CD4-positive, alpha-beta T cell (primary cell): ENCODE measurements around the gene ERBIN. TPM values are rescaled to one million over a fixed set of nuclear protein-coding genes. Genes with fewer than 3 reads are reported as not detected.
A peak's percentile ranks its signal among the peaks of the same experiment; 100 is the strongest.

Experiments
- ATAC-seq: fragments of 200-7000 bp; cut with Tn5 transposase; one replicate; pipeline ENCODE4 v1.10.0; 2022; ENCODE audit warnings: mild to moderate bottlenecking; ENCODE audit not compliant: poor library complexity
- CTCF ChIA-PET: fragments of 350-600 bp; sonication (Branson Sonifier 250); formaldehyde crosslinking; loops from one replicate; lab custom pipeline; 2021; ENCODE audit warnings: antibody characterized with exemption, inconsistent platforms; lab: Charles Lee
- POLR2A ChIA-PET: fragments of 350-600 bp; sonication (Branson Sonifier 250); formaldehyde crosslinking; loops from one replicate; lab custom pipeline; 2021; ENCODE audit warnings: antibody characterized with exemption, inconsistent platforms; lab: Charles Lee
- DNase-seq, 14 experiments: peaks; one replicate each; pipeline ENCODE4 v3.0.0-alpha.2; 2013 to 2020; ENCODE audit warnings: mixed read lengths in 2 of 14
- H3K27ac ChIP-seq, 2 donors: one replicate each; pipeline versions ENCODE4 v1.5.1 to v1.7.0; 2013; ENCODE audit warnings: low read length in 2 of 2, low read depth in 1 of 2, mild to moderate bottlenecking in 1 of 2
- H3K27me3 ChIP-seq, 2 experiments: 1 replicate in 1 of 2; 2 replicates in 1 of 2; pipeline versions ENCODE4 v1.6.1 to v1.7.0; 2013; ENCODE audit warnings: low read length in 2 of 2, control low read depth in 1 of 2, mild to moderate bottlenecking in 1 of 2, moderate library complexity in 1 of 2; ENCODE audit not compliant: insufficient read depth in 2 of 2, control insufficient read depth in 1 of 2
- H3K36me3 ChIP-seq: one replicate; pipeline ENCODE4 v1.6.1; 2013; ENCODE audit warnings: low read length, control low read depth; ENCODE audit not compliant: insufficient read depth
- H3K4me1 ChIP-seq: one replicate; pipeline ENCODE4 v1.6.1; 2013; ENCODE audit warnings: low read length, control low read depth; ENCODE audit not compliant: insufficient read depth
- H3K4me3 ChIP-seq: one replicate; pipeline ENCODE4 v1.5.1; 2013; ENCODE audit warnings: mild to moderate bottlenecking, low read length, moderate library complexity
- H3K9me3 ChIP-seq, 2 experiments: 1 replicate in 1 of 2; 2 replicates in 1 of 2; pipeline versions ENCODE4 v1.6.1 to v1.7.0; 2013; ENCODE audit warnings: low read length in 2 of 2, mild to moderate bottlenecking in 2 of 2, control low read depth in 1 of 2, moderate library complexity in 1 of 2; ENCODE audit not compliant: control insufficient read depth in 1 of 2, insufficient read depth in 1 of 2
- H3K27ac Mint-ChIP-seq: one replicate; pipeline ENCODE4 v1.8.0; 2020; ENCODE audit warnings: mixed read lengths
- H3K27me3 Mint-ChIP-seq: one replicate; pipeline ENCODE4 v1.8.0; 2021; ENCODE audit warnings: mixed read lengths
- H3K36me3 Mint-ChIP-seq: one replicate; pipeline ENCODE4 v1.8.0; 2021; ENCODE audit warnings: low read depth, mixed read lengths
- H3K4me1 Mint-ChIP-seq: one replicate; pipeline ENCODE4 v1.8.0; 2021; ENCODE audit warnings: low read depth, mixed read lengths
- H3K4me3 Mint-ChIP-seq: one replicate; pipeline ENCODE4 v1.8.0; 2020; ENCODE audit warnings: mild to moderate bottlenecking, mixed read lengths
- H3K9me3 Mint-ChIP-seq: one replicate; pipeline ENCODE4 v1.8.0; 2020; ENCODE audit warnings: mixed read lengths
- intact Hi-C, 2 experiments: fragments of 100-400 bp; cut with DNase I in 1 of 2; cut with micrococcal nuclease in 1 of 2; formaldehyde crosslinking; loops; one replicate each; pipeline versions ENCODE4 v1.15.1 to v1.9.0; 2023 to 2025; cut with DNase I, micrococcal nuclease
- total RNA-seq, 174 experiments: library from RNA in 2 of 174; stranded (reverse) in 2 of 174; gene quantifications; one replicate each; pipeline ENCODE4 v1.2.3 and lab custom pipeline; 2021 to 2026
- TF ChIP-seq, protein P1 (sequence below): fragments of 200-600 bp; IDR thresholded peaks from one replicate; pipeline ENCODE4 v1.8.0; 2022; ENCODE audit warnings: antibody characterized with exemption, mild to moderate bottlenecking

Gene ERBIN
- total RNA-seq, 2 experiments from 2014 or later = 94.7 to 96.9 TPM

DNA sequence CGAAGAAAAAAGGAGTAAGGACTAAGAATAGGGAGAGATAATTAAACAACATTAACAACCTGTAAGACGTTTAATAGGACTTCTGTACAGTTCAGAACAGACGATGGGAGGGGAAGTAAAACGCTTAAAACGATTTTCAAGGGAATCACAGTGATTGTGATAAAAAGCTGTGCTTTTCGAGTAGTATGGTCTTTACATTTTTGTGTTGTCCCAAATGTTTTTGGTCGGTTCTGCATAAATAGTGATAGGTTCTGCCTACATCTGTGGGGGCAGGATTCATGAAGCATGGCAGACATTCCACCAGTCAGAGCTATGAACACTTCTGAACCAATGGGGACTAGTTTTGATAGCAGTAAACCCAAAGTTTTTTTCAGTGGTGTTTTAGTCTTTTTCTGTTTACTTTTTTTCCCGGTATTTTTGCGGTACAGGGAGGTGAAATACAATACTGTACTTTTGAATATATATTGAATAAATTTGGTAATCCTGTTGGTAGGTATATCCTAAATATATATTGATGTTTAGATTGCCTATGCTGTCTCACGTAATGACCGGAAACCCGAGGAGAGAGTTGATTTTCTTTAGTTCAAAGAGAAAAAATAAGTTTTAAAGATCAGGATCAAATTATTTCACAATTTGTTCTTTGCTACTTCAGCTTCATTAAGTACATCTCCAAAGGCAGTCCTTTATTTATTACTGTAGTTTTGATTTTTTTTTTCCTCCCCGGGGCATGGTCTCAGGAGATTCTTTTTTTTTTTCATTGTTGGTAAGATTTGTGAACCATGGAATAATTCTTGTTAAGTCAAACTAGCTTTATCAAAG is 1.3 kb downstream of the ERBIN start:
- Mint-ChIP-seq H3K9me3 (no peaks in the 10 kb centered on the region), H3K36me3 (peaks cover 56% of the 10 kb centered on the region), H3K27ac (peak overlapping the region; percentile 88), H3K27me3 (no peaks in the 10 kb centered on the region), H3K4me3 (peak overlapping the region; percentile 98), H3K4me1 (peaks cover 59% of the 10 kb centered on the region)
- ChIA-PET POLR2A (interaction anchor here (0.7 to 5.8 kb wide), 15 partner anchors 9 to 901 kb away, joined by 3 to 86 read pairs (median 6); partner anchors contain the start of genes CENPK, NLN, PPWD1 and SGTB), CTCF (no interaction called here)
- no peaks in the 10 kb centered on the region for H3K9me3 ChIP-seq
- peak in 7 of 14 experiments; percentile 4 to 67 (median 33) for DNase-seq
- H3K4me1 ChIP-seq = peaks cover 32% of the 10 kb centered on the region
- ATAC-seq = peak; percentile 32
- H3K27me3 ChIP-seq = no peaks in the 10 kb centered on the region
- peak overlapping the region; percentile 92 to 98 for H3K27ac ChIP-seq
- intact Hi-C loops = loop anchor here (2.0 to 10.0 kb wide), 6 partner anchors 15 to 205 kb away; partner anchors contain the start of genes NLN (in 2 of the 2) and SGTB (in 2 of the 2)
- peaks cover 6% of the 10 kb centered on the region for H3K36me3 ChIP-seq
- peak overlapping the region; percentile 87 for H3K4me3 ChIP-seq
- TF ChIP-seq, protein P1, sequence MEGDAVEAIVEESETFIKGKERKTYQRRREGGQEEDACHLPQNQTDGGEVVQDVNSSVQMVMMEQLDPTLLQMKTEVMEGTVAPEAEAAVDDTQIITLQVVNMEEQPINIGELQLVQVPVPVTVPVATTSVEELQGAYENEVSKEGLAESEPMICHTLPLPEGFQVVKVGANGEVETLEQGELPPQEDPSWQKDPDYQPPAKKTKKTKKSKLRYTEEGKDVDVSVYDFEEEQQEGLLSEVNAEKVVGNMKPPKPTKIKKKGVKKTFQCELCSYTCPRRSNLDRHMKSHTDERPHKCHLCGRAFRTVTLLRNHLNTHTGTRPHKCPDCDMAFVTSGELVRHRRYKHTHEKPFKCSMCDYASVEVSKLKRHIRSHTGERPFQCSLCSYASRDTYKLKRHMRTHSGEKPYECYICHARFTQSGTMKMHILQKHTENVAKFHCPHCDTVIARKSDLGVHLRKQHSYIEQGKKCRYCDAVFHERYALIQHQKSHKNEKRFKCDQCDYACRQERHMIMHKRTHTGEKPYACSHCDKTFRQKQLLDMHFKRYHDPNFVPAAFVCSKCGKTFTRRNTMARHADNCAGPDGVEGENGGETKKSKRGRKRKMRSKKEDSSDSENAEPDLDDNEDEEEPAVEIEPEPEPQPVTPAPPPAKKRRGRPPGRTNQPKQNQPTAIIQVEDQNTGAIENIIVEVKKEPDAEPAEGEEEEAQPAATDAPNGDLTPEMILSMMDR = no peak

DNA sequence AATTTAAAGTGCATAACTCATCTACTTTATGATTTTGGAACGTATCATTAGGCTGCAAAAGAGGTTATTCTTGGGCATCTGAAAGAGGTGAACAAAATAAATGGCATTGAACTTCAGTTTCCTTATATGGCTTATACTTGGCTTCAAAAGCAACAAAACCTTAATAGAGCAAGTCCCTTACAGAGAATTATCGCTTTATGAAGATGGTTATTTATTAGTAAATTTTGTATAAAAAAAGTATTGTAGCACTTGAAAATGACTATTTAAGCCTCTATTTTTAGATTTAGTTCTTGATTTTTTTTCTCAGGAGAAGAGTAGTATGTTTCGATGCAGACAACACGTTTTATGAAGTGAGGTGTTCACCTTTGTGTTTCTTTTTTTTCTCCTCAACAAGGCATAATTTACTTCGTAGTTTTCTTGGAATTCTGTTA is 2.0 kb downstream of the ERBIN start:
- Histone ChIP-seq H3K4me1 (peaks cover 34% of the 10 kb centered on the region), H3K27me3 (no peaks in the 10 kb centered on the region), H3K4me3 (peak overlapping the region; percentile 87), H3K9me3 (no peaks in the 10 kb centered on the region), H3K27ac (peak overlapping the region in 1 of 2 donors; percentile 98), H3K36me3 (peaks cover 6% of the 10 kb centered on the region)
- peaks cover 62% of the 10 kb centered on the region for H3K36me3 Mint-ChIP-seq
- no peaks in the 10 kb centered on the region for H3K27me3 Mint-ChIP-seq
- H3K9me3 Mint-ChIP-seq = no peaks in the 10 kb centered on the region
- intact Hi-C loops = loop anchor here (5.0 to 10.0 kb wide), 3 partner anchors 44 to 206 kb away; partner anchors contain the start of genes NLN (in 2 of the 2) and SGTB (in 2 of the 2)
- peaks cover 59% of the 10 kb centered on the region for H3K4me1 Mint-ChIP-seq
- H3K27ac Mint-ChIP-seq = peak overlapping the region; percentile 88
- peak in 2 of 14 experiments; percentile 8 to 18 for DNase-seq
- CTCF ChIA-PET = interaction anchor here (0.7 kb wide), 1 partner anchor 14 kb away, joined by 3 read pairs; no protein-coding TSS in a partner anchor
- POLR2A ChIA-PET = interaction anchor here (1.0 to 5.8 kb wide), 6 partner anchors 9 to 900 kb away, joined by 3 to 86 read pairs (median 6); partner anchors contain the start of genes NLN and SGTB
- TF ChIP-seq, protein P1 = no peak
- no peak for ATAC-seq
- peak overlapping the region; percentile 98 for H3K4me3 Mint-ChIP-seq

DNA sequence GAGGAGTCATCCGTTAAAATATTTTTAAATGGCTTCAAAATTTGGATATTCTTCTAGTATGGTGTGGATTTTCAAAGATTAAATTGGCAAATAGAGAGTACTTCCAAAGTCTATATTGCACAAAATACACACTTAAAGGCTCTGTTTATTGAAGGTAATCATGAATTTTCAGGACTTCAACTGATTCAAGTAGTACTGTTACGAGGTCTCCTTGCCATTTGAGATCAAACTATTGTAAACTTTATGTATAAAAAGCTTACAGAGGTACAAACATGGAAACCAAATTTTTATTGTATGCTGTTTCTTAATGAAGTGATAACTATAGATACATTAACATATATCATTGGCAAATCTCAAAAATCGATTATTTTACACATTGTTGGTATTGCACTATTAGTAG is 2.5 kb downstream of the ERBIN start:
- peaks cover 6% of the 10 kb centered on the region for H3K36me3 ChIP-seq
- H3K9me3 ChIP-seq = no peaks in the 10 kb centered on the region
- no peak for ATAC-seq
- no peaks in the 10 kb centered on the region for H3K27me3 ChIP-seq
- Mint-ChIP-seq H3K4me3 (peak overlapping the region; percentile 98), H3K27me3 (no peaks in the 10 kb centered on the region), H3K4me1 (peaks cover 58% of the 10 kb centered on the region), H3K36me3 (peaks cover 65% of the 10 kb centered on the region), H3K9me3 (no peaks in the 10 kb centered on the region), H3K27ac (peak overlapping the region; percentile 88)
- no peak for DNase-seq
- no peak overlapping the region for H3K27ac ChIP-seq
- ChIA-PET POLR2A (interaction anchor here (1.0 to 5.8 kb wide), 2 partner anchors 14 to 167 kb away, joined by 3 to 31 read pairs; no protein-coding TSS in a partner anchor), CTCF (interaction anchor here (0.7 kb wide), 1 partner anchor 13 kb away, joined by 3 read pairs; no protein-coding TSS in a partner anchor)
- intact Hi-C loops = loop anchor here (5.0 to 10.0 kb wide), 3 partner anchors 43 to 207 kb away; partner anchors contain the start of genes NLN (in 2 of the 2) and SGTB (in 2 of the 2)
- H3K4me3 ChIP-seq = peak overlapping the region; percentile 87
- peaks cover 34% of the 10 kb centered on the region for H3K4me1 ChIP-seq
- TF ChIP-seq, protein P1 = no peak
